HG03108 (cell line): Measurements from ENCODE around the gene CEP112.
"Not testable (repeated sequence)": the region's sequence is repeated elsewhere in the genome, so short reads cannot be mapped to it uniquely, and the experiment has no call there.

Experiments used
- ATAC-seq: cut with Tn5 transposase; IDR thresholded peaks from one replicate; pipeline ENCODE4 v1.9.1; 2021; ENCODE audit warnings: moderate library complexity; ENCODE audit not compliant: unreplicated experiment

CEP112 gene

DNA sequence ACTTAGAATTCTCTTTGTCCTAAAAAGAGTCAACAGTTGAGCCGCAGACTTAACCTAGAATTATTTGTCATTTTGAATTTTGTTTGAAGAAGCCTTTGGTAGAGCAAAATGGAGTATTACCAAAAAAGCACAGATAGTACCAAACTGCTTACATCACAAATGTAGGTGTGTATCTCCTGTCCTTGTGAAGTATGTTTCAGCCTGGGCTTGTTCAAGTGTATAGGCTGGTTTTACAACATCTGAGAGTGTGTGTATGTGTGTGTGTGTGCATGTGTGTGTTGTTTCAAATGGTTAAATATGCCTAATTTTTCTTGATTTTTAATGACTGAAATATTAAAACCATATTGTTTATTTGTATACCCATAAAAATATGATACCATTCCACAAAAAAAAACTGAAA, 441.8 kb downstream of the CEP112 start:
- ATAC-seq: no peak

DNA sequence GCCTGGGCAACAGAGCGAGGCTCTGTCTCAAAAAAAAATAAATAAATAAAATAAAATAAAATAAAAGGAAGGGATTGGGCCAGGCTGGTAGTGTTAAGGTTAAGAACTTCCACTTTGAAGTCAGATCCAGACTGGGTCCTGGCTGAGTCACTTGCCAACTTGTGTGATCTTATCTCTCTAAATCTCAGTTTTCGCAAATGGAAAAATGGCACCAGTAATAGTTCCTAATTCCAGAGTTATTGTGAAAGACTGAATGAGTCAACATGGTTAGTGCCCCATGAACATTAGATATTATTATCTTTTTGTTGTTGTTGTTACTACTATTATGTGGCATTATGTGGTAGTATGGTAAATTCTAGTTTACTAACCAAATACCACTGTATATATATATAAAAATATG, 442.5 kb downstream of the CEP112 start:
- no peak for ATAC-seq

DNA sequence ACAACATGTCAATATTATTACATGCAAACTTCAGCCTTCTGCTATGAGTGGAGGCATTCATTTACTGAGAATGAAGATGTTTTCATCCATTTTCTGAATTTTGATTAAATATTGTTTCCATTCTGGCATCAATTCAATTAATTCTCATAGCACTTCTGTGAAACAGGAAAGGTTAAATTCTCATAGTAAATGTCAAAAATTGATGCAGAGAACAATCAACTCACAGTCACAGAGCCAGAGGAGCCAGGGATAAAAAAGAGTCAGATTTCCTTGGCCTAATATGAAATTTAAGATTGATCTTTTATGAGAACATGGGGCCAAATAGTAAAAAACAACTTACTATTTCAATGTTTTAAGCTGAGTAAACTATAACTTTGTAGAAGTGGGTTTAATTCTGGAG, 446.7 kb downstream of the CEP112 start:
- no peak for ATAC-seq

DNA sequence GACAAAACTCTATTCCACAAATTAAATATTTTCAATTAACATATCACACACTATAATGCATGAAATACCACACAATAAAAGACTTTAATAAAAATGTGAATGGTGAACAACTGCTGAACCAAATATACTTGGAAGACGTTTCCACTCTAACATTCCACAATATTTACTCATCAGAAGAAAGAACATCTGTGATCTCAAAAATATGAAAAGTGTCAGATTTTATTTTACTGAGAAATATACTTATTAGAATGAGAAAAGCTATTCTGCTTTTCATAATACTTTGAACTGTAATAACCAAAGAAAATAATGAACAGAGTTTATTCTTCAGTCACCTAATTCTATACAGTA, 448.7 kb downstream of the CEP112 start:
- ATAC-seq: no peak

DNA sequence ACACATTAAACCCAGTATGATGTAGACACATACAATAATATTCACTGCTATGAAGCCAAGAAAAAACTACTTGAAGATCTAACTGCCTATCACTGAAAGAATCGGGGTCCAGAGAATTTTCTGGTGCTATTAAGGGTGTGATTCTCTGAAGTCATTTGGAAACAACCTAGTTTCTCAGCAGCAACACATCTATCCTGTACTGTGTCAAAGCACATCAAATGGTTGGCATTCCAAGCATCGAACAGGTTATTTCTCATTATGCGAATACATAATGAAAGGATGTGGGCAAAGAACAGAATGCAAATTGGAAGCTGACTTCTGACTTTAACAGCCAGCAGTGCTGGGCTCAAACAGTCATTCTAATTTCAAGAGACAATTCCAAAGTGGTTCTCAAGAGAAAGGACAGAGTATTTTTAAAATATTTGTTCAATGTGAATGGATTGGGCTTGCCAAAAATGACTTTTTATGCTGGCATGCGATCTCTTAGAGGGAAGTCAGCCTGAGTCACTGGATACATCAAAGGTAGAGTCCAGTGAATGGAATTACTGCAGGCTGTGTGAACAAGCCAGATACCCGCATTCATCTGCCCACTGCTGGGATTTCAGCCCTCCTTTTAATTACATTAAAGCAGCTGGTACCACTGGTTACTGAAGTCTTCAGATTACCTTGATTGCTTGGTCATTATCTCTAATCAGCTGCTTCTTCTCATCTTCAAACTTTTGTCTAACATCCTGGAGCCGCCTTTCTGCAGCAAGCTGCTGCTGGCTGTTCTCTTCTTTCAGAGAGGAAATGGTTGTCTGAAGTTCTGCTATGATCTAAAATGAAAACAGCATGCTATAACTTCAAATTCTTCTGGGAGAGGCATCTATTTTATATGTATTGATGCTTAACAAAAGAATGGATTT, 449.3 kb downstream of the CEP112 start:
- ATAC-seq: no peak

DNA sequence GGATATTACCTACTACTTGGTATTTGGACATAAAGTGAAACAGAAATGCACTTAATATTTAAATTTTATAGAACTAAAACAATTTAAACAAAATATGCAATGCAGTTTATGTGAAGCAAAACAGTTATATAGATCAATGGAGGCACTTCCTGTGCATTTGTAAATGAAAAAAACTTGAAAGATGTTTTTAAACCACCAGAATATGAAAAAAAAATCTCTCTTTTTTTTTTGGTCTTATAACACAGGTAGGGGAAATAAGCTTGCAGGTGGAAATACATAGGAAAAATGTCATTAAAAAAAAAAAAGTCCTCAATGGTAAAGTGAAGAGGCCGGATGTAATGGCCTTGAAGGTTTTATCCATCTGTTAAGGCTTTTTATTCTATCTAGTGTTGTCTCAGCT, 450.2 kb downstream of the CEP112 start:
- ATAC-seq: no peak

DNA sequence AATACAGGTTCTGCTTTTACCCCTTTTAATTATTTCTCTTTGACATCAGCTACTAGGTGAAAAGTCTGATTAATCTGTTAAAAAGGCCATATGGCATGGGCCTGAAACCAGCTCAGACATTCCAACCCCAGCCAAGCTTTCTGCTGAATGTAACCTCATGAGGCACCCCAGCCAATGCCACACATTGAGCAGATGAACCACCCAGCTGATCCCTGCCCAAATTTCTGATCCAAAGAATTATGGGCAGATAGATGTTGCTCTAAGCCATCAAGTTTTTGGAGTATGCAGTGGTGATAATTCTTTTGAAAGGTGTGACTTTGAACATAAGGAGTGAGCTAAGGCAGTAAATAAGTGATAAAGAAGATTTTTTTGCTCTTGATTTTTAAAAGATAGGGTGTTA, 452.9 kb downstream of the CEP112 start:
- ATAC-seq: no peak

DNA sequence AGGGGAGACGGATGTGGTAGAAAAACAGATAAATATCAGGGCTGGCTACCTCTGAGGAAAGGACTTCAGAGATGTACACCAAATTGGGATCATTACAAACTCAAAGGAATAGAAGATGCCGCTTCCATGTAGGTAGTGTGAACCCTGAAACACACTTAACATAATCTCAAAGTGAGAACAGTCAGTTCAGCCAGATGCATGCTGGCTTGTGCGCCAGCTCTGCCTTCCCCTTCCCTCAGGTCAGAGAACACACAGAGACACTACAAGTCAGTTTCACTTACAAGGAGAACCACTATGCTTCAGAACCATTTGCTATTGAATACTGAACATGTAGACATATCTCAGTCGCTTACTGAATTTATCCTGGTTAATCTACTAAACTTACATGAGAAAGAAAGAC, 454.5 kb downstream of the CEP112 start:
- ATAC-seq: no peak

DNA sequence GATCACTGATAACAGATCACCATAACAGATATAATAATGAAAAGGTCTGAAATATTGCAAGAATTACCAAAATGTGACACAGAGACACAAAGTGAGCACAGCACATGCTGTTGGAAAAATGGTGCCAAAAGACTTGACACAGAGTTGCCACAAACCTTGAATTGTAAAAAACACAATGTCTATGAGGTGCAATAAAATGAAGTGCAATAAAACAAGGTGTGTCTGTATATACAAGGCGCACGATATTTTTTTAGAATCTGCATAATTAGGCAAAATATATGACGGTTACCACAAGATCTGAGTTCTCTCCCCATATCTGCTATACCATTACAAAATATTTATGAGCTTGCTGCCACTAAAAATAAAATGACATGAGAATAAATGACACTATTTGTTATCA, 458.6 kb downstream of the CEP112 start:
- no peak for ATAC-seq

DNA sequence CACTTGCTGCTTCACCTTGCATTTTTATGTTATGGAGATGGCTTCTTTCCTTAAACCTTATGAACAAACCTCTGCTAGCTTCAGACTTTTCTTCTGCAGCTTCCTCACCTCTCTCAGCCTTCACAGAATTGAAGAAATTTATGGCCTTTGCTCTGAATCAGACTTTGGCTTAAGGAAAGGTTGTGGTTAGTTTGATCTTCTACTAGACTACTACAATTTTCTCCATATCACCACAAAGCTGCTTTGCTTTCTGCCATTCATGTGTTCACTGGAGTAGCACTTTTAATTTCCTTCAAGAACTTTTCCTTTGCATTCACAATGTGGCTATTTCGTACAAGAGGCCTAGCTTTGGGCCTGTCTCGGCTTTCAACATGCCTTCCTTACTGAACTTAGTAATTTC, 459.3 kb downstream of the CEP112 start:
- ATAC-seq: not testable (repeated sequence)

DNA sequence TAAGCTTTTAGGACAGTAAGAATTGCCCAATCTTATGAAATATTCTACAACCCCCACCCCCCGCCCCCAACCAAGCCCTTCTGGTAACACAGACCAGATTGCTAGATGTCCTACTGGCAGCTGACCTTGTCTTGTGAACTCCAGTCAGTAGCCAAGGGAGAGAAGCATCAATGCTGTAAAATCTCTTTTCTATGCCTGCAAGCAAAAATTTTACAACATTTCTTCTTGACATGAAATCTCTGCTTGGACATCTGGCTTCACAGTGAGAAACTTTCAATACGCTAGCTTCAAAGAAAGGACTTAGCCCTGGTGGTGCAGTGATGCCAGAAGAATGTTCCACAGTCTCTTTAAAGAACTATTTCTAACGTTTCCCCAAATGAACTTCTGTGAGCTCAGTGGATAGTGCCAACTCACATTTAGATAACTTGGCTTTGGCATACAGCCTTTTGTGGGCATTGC, 461.2 kb downstream of the CEP112 start:
- no peak for ATAC-seq

DNA sequence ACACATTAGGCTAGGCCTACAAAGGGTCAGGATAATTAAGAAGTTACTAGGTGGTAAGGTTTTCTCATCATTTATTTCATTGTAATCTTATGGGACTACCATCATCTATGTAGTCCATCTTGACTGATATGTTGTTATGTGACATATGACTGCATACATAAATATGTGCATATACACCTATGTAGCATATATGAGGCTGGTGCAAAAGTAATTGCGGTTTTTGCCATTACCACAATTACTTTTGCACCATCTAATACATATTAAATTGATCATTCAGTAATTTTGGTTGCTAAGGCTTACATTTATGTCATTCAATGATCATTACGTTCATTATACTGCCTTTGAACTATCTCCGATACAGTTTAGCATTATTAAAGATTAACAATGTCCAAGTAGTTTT, 462.7 kb downstream of the CEP112 start:
- ATAC-seq: no peak

DNA sequence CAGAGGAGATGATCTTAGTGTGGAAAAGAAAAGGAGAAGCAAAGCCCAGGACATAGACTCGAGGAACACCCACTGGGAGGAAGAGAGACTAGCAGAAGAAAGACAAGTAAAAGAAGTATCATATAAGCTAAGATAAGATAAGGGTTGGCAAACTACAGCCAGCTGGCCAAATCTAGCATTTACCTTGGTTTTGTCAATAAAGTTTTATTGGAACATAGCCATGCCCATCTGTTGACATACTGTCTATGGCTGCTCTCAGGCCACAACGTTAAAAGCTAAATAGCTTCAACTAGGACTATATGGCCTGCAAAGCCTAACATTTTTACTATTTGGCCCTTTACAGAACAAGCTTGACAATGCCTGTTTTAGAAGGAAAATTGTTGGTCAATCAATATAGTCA, 464.1 kb downstream of the CEP112 start:
- ATAC-seq: no peak

DNA sequence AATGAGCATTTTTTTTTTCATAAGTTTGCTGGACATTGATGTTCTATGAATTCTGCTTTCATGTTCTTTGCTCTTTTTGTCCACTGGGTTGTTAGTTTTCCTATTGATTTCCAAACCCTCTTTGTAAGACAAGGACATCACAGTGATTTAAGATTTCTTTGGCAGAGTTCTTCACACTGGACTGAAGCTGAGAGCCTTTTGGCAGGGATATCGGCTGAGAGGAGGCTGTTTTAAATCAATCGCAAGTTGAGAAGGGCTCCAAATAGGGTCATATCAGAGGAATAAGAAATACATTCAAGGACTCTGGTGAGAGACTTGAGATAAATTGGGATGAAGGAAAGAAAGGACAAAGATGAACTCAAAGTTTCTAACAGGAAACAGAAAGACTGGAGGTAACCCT, 464.7 kb downstream of the CEP112 start:
- ATAC-seq: no peak

DNA sequence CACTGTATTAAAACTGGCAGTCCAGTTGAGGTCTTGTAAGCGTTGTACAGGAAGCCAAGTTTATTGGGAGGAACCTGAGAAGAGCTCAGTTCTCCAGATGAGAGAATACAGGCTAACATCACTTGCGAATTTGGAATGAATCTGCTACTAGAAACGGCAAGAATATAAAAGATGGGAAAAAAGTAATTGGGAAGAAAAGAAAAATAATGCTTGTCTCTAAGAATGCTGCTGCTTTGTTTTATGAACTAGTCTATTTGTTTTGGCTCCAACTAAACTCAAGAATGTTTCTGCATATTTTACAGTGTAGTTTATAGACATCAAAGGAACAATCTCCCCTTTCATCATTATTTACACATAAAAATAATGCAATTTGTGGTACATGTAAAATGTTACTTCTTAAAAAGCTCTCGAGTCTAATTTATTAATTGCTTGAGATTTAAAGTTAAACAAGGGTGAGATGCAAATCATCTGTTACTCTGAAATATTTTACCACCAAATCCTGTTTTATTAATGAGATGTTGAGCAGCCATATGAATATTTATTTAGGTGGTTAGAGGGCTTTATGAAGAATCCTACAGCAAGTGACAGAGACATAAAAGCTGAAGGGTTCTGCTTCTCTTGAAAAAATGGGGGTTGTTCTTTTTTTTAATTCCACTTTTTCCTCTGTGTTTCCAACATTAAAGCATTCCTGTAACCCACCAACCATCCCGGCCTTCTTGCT, 468.3 kb downstream of the CEP112 start:
- no peak for ATAC-seq

DNA sequence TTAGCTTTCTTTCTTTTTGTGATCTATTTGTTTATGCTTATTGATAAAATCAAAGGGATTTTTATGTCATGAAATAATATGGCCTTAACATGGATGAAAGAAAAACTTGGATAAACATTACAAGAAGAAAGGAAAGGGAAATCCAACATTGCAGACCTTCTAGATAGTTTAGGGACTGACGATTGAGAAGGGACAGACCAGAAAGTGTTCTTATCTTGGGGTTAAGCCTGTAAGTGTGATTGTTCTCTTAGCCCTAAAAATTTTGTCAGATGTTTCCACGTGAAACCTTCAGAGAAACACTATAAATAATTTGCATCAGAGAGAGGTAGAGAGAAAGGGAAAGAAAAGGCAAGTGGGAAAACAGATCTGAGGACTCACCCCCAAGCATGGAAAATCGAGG, 473.3 kb downstream of the CEP112 start:
- ATAC-seq: no peak

DNA sequence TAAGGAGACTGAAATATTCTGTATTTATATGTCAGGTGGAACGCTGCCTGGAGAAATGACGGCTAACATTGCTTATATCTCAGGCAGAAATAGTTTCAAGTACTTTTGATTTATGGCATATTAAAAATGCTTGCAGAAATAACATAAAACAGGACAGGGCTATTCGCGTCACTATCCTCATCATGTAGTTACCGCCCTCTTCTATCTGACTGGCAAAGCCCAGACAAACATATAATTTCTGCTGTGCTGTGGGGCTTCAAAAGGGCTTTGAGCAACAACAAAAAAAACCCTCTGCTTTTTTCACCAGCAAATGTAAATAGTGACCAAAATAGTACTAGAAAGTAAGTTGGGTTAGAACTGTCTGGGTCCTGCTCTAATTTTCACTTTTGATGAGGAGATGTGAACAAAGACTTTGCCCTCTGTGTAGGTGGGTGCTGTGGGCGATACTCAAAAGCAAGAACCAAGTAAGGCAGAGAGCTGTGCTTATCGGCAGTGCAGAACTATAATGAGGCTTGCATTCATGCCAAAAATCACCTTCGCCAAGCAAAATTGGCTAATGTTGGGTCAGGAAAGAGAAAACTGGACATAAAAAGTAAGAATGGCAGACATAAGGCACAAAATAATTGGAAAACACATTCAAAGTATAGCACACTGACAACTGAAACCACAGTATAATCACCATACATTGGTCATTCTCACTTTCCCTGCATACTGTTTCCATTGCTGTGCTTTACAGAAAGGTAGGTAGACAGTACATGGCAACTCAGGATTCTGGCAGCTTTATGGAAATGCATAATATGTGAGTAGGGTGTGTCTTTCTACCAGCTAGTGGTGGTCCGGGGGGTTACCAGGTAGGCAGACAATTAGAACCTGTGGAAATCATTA, 479.3 kb downstream of the CEP112 start:
- ATAC-seq: no peak

DNA sequence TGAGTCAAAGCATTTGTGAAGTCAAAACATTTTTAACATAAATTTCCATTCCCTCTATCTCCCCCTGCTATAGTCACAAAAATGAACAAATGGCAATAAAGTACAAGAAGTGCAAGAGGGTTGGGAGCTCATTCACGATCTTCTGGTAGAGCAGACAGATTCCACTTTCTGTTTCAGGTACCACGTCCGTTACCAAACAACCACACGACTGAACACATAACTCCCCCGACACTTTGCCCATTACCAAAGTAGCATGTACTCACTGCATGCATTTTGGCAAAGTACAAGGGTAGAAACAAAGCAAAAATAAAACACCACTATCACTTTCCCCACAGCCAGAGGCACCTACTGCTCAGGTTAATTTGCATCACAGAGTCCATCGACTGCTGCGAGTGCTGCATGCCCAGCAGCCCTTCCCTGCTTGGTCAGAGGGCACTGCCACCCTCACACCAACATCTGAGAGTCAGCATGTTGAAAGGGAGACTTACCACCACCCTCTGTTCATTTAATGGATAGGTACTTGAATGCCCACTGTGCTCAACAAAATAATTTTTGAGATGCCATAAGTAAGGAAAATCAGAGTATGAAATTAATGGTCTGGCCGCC, 480.2 kb downstream of the CEP112 start:
- no peak for ATAC-seq

DNA sequence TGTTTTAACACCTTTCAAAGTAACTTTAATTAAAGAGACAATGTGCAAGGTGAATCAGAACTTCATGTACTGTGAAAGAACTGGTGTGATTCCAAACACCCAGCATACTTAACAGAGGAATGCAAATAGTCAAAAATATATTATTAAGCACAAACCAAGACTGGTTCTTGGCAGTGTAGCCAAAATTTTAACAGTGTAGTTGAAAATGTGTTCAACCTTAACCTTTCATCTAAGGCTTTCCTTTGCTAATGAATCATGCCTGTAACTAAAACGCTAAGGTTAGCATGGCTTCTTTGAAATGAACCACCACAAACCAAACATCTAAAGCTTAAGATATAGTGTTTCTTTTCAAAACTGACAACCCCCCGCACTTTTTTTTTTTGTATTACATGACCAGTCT, 484.2 kb downstream of the CEP112 start:
- no peak for ATAC-seq

DNA sequence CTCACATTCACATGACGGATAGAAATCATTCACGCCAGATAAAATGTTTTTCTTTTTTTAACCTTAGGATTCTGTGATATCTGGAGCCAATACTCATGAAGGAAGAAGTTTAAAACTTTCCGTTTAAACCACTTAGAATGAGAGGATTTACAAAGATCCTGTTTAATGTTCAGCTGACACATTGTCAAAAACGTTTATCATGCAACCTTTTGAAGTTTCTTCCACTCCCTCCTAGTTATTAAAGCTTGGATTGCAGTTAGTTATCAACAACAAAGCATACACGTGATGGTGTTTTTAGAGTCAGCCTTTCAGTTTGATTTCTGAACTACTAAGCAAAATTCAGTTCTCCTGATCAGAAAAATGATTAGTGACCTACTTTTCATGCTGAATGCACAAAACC, 487.2 kb downstream of the CEP112 start:
- ATAC-seq: no peak

DNA sequence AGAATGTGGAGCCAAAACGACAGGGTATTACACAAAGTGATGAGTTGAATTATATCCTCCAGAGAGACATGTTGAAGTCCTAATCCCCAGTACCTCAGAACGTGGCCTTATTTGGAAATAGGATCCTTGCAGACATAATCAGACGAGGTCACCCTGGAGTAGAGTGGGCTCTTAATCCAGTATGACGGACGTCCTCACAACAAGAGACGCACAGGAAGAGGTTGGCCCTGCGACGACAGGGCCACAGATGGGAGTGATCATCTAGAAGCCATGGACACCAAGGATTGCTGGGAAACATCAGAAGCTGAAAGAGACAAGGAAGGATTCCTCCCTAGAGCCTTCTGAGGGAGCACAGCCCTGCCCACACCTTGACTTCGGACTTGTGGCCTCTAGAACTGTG, 488.0 kb downstream of the CEP112 start:
- ATAC-seq: no peak
